Activated CD8-positive, alpha-beta T cell treated with anti-CD3 and anti-CD28 coated beads for 36 hours (primary cell): ENCODE measurements around the gene USP53. TPM values are rescaled to one million over a fixed set of nuclear protein-coding genes. Genes with fewer than 3 reads are reported as not detected.

Source experiments
- ATAC-seq: fragments of 200-7000 bp; cut with Tn5 transposase; one replicate; pipeline ENCODE4 v1.10.0; 2021; ENCODE audit warnings: mild to moderate bottlenecking, moderate library complexity
- CTCF ChIA-PET: fragments of 350-600 bp; sonication (Branson Sonifier 250); formaldehyde crosslinking; loops from one replicate; lab custom pipeline; 2021; ENCODE audit warnings: antibody characterized with exemption; lab: Charles Lee
- POLR2A ChIA-PET: fragments of 350-600 bp; sonication (Branson Sonifier 250); formaldehyde crosslinking; loops from one replicate; lab custom pipeline; 2021; ENCODE audit warnings: antibody characterized with exemption; lab: Charles Lee
- DNase-seq: peaks from one replicate; pipeline ENCODE4 v3.0.0-alpha.2; 2020
- H3K27ac Mint-ChIP-seq: one replicate; pipeline ENCODE4 v1.8.0; 2021; ENCODE audit warnings: mild to moderate bottlenecking, mixed read lengths
- H3K27me3 Mint-ChIP-seq: one replicate; pipeline ENCODE4 v1.8.0; 2021; ENCODE audit warnings: mixed read lengths
- H3K36me3 Mint-ChIP-seq: one replicate; pipeline ENCODE4 v1.8.0; 2021; ENCODE audit warnings: low read depth, mixed read lengths
- H3K4me1 Mint-ChIP-seq: one replicate; pipeline ENCODE4 v1.8.0; 2021; ENCODE audit warnings: low read depth, mixed read lengths
- H3K4me3 Mint-ChIP-seq: one replicate; pipeline ENCODE4 v1.8.0; 2021; ENCODE audit warnings: mild to moderate bottlenecking, moderate library complexity, mixed read lengths
- H3K9me3 Mint-ChIP-seq: one replicate; pipeline ENCODE4 v1.8.0; 2021; ENCODE audit warnings: mixed read lengths
- CTCF ChIP-seq: fragments of 200-600 bp; IDR thresholded peaks from one replicate; pipeline ENCODE4 v1.8.0; 2022; ENCODE audit warnings: antibody characterized with exemption, mild to moderate bottlenecking
- intact Hi-C: fragments of 100-400 bp; cut with micrococcal nuclease; formaldehyde crosslinking; loops from one replicate; pipeline ENCODE4 v1.10.0; 2022
- total RNA-seq, 2 experiments: library from RNA; stranded (reverse); gene quantifications; one replicate each; pipeline ENCODE4 v1.2.3, GENCODE V29; 2021

Gene USP53
- total RNA-seq, 2 experiments from 2014 or later = 14.4 to 15.8 TPM

- no peak for ATAC-seq
- ChIA-PET CTCF (interaction anchor here (1.3 kb wide), 1 partner anchor 180 kb away, joined by 4 read pairs; no protein-coding TSS in a partner anchor), POLR2A (no interaction called here)
- H3K4me1 Mint-ChIP-seq = no peaks in the 10 kb centered on the region
- TF ChIP-seq CTCF = no peak
- no peaks in the 10 kb centered on the region for H3K36me3 Mint-ChIP-seq
- intact Hi-C loops = loop anchor here (10.0 kb wide), 1 partner anchor 142 kb away; no protein-coding TSS in a partner anchor
- H3K9me3 Mint-ChIP-seq = no peaks in the 10 kb centered on the region
- DNase-seq = no peak
- H3K4me3 Mint-ChIP-seq = no peak overlapping the region
- peaks cover 13% of the 10 kb centered on the region for H3K27me3 Mint-ChIP-seq
- H3K27ac Mint-ChIP-seq = no peak overlapping the region
These were observed 100.7 kb downstream of the USP53 start for GRCh38 chr4:119313237-119313636.

DNA sequence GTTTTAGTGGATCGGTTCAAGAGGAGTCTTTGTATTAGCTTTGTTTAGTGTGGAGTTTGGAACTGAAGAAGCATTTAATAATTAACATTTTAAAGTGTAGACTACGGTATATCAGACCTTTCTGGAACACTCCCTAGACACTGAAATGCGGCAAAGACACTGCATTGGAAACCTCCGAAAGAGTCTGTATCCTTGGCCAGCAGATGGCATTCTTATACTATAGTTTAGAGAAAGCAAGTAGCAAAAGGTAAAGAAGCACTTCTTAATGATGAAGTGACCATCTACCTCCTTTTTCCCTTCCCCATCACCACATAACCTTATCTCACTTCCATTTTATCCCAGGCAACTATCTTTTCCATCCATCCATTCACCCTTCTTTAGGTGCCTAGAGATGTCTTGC lies 101.8 kb downstream of the USP53 start:
- no peaks in the 10 kb centered on the region for H3K4me1 Mint-ChIP-seq
- ChIA-PET POLR2A (no interaction called here), CTCF (interaction anchor here (0.6 to 1.3 kb wide), 3 partner anchors 9 to 179 kb away, joined by 3 to 4 read pairs (median 3); no protein-coding TSS in a partner anchor)
- H3K27ac Mint-ChIP-seq = no peak overlapping the region
- ATAC-seq (peak; percentile 58), DNase-seq (peak; percentile 17)
- intact Hi-C loops = loop anchor here (10.0 kb wide), 1 partner anchor 140 kb away; no protein-coding TSS in a partner anchor
- TF ChIP-seq CTCF = no peak
- no peak overlapping the region for H3K4me3 Mint-ChIP-seq
- no peaks in the 10 kb centered on the region for H3K36me3 Mint-ChIP-seq
- H3K27me3 Mint-ChIP-seq = peaks cover 13% of the 10 kb centered on the region
- H3K9me3 Mint-ChIP-seq = no peaks in the 10 kb centered on the region

GRCh38 chr4:119315036-119315435 lies 102.5 kb downstream of the USP53 start:
- ATAC-seq (no peak), DNase-seq (no peak)
- Mint-ChIP-seq H3K4me3 (no peak overlapping the region), H3K4me1 (no peaks in the 10 kb centered on the region), H3K27me3 (peaks cover 13% of the 10 kb centered on the region), H3K27ac (no peak overlapping the region), H3K36me3 (no peaks in the 10 kb centered on the region), H3K9me3 (no peaks in the 10 kb centered on the region)
- intact Hi-C loops = loop anchor here (10.0 kb wide), 1 partner anchor 140 kb away; no protein-coding TSS in a partner anchor
- ChIA-PET CTCF (no interaction called here), POLR2A (no interaction called here)
- no peak for TF ChIP-seq CTCF

DNA sequence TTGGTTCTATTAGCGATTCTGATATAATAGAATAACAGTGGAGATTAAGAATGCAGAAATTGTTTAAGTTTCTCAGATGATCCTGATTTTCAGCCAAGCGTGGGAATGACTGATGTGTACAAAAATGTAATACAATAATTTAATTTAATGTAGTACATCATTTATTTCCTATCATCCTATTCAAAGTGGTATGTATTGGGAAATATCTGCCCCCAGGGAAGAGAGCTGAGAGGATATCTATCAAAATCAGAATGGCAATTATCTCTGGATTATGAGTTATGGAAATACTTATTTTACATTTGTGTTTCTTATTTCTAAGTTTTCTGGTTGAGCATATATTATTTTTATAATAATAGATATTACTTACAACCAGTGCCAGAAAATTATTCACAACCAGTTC lies 105.5 kb downstream of the USP53 start:
- H3K27ac Mint-ChIP-seq = no peak overlapping the region
- H3K9me3 Mint-ChIP-seq = no peaks in the 10 kb centered on the region
- no peaks in the 10 kb centered on the region for H3K4me1 Mint-ChIP-seq
- peaks cover 12% of the 10 kb centered on the region for H3K27me3 Mint-ChIP-seq
- ATAC-seq (no peak), DNase-seq (no peak)
- intact Hi-C loops = loop anchor here (10.0 kb wide), 1 partner anchor 137 kb away; no protein-coding TSS in a partner anchor
- CTCF ChIA-PET = no interaction called here
- POLR2A ChIA-PET = no interaction called here
- no peaks in the 10 kb centered on the region for H3K36me3 Mint-ChIP-seq
- TF ChIP-seq CTCF = no peak
- no peak overlapping the region for H3K4me3 Mint-ChIP-seq

- ChIA-PET CTCF (interaction anchor here (1.5 kb wide), 1 partner anchor 18 kb away, joined by 4 read pairs; no protein-coding TSS in a partner anchor), POLR2A (no interaction called here)
- H3K27me3 Mint-ChIP-seq = peaks cover 3% of the 10 kb centered on the region
These were observed 109.6 kb downstream of the USP53 start, which contains the start of gene FABP2 for GRCh38 chr4:119321921-119322687. TSS of gene FABP2 (minus strand) at chr4:119322138. CDS start at chr4:119322102, 36 bp downstream.

More at GRCh38 chr4:119321921-119322687, 109.6 kb downstream of the USP53 start, which contains the start of gene FABP2:
- TF ChIP-seq CTCF = no peak
- Mint-ChIP-seq H3K4me1 (no peaks in the 10 kb centered on the region), H3K36me3 (no peaks in the 10 kb centered on the region), H3K9me3 (no peaks in the 10 kb centered on the region), H3K27ac (no peak within 1 kb of the TSS), H3K4me3 (no peak within 1 kb of the TSS)
- intact Hi-C loops = no loop called here
- ATAC-seq (no peak), DNase-seq (no peak)
